Naive thymus-derived CD8-positive, alpha-beta T cell (primary cell): ENCODE data around the gene PRSS48. TPM values are rescaled to one million over a fixed set of nuclear protein-coding genes. Genes with fewer than 3 reads are reported as not detected.
"Not testable (repeated sequence)": the region's sequence is repeated elsewhere in the genome, so short reads cannot be mapped to it uniquely, and the experiment has no call there.

ENCODE experiments used
- ATAC-seq, 2 donors: fragments of 150-1000 bp; cut with Tn5 transposase in 1 of 2; sonication (Bioruptor Pico), chemical (Tn5 transposase) in 1 of 2; 1 replicate in 1 of 2; 2 replicates in 1 of 2; pipeline ENCODE4 v1.10.0; 2021; ENCODE audit warnings: mild to moderate bottlenecking in 2 of 2, moderate library complexity in 2 of 2
- POLR2A ChIA-PET: fragments of 350-600 bp; sonication (Branson Sonifier 250); formaldehyde crosslinking; loops from one replicate; lab custom pipeline; 2021; ENCODE audit warnings: antibody characterized with exemption; lab: Charles Lee
- DNase-seq, 10 donors: peaks; one replicate each; pipeline versions ENCODE4 v3.0.0 to v3.0.0-alpha.2; 2020 to 2022
- H3K27ac Mint-ChIP-seq, 10 donors: one replicate each; pipeline ENCODE4 v1.8.0; 2020 to 2022; ENCODE audit warnings: mild to moderate bottlenecking in 10 of 10, mixed read lengths in 10 of 10, moderate library complexity in 4 of 10, inconsistent platforms in 1 of 10
- H3K27me3 Mint-ChIP-seq, 5 donors: one replicate each; pipeline ENCODE4 v1.8.0; 2021 to 2022; ENCODE audit warnings: mixed read lengths in 5 of 5
- H3K36me3 Mint-ChIP-seq, 3 donors: one replicate each; pipeline ENCODE4 v1.8.0; 2020 to 2022; ENCODE audit warnings: mixed read lengths in 3 of 3, mild to moderate bottlenecking in 2 of 3, inconsistent platforms in 1 of 3
- H3K4me1 Mint-ChIP-seq, 4 donors: one replicate each; pipeline ENCODE4 v1.8.0; 2021 to 2022; ENCODE audit warnings: mixed read lengths in 4 of 4
- H3K4me3 Mint-ChIP-seq, 10 donors: one replicate each; pipeline ENCODE4 v1.8.0; 2020 to 2022; ENCODE audit warnings: mild to moderate bottlenecking in 10 of 10, mixed read lengths in 10 of 10, moderate library complexity in 6 of 10, inconsistent platforms in 1 of 10
- H3K9me3 Mint-ChIP-seq, 9 donors: one replicate each; pipeline ENCODE4 v1.8.0; 2020 to 2022; ENCODE audit warnings: mixed read lengths in 9 of 9, mild to moderate bottlenecking in 3 of 9, inconsistent platforms in 1 of 9, moderate library complexity in 1 of 9
- polyA plus RNA-seq, 3 donors: library from polyadenylated mRNA; unstranded; fragments of 300-500 nt; fragmentation: Illumina TruSeq; gene quantifications; one replicate each; pipeline ENCODE4 v1.2.3, GENCODE V29; 2021
- total RNA-seq, 8 experiments: library from RNA in 2 of 8; stranded (reverse) in 2 of 8; gene quantifications; one replicate each; pipeline ENCODE4 v1.2.3 and lab custom pipeline; 2021 to 2026

PRSS48 gene, protein sequence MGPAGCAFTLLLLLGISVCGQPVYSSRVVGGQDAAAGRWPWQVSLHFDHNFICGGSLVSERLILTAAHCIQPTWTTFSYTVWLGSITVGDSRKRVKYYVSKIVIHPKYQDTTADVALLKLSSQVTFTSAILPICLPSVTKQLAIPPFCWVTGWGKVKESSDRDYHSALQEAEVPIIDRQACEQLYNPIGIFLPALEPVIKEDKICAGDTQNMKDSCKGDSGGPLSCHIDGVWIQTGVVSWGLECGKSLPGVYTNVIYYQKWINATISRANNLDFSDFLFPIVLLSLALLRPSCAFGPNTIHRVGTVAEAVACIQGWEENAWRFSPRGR
- total RNA-seq (not detected), polyA plus RNA-seq (not detected), total RNA-seq (lab: John Stamatoyannopoulos, UW) (0 reads per million in 6 experiments)

DNA sequence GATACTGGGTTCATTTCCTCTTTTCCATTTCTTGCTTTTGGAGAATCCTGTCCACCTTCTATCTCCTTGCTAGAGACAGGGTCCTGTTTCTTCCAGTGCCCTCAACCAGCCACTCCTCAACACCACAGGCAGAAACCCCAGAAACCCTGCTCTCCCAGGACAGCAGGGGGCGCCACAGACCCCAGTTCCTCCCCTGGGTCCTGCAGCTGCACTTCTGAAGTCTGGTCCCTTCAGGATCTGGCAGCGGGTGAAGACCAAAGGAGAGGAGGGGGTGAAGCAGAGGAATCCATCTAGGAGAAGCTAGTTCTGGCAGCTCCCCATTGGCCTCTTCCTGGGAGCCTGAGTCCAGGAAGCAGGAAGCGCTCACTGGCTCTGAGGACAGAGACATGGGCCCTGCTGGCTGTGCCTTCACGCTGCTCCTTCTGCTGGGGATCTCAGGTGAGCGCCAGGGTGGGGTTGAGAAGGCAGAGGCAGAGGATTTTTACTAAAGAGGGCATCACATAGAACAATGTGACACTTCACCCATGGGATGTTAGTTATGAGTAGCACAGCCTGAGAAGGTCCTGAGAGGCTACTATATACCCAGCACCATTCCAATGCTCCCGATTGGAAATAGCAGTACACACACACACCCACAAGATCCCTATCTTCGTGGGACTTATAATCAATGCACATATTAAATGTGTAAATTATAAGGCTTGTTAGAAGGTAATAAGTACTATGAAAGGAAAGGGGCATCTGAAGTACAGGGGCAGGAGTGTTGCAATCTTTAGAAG lies at the start of gene PRSS48:
PRSS48 (plus strand) TSS at position 375 of the 776 bp plus-strand sequence; CDS start at position 387, 12 bp downstream.
- peaks cover 0 to 19% (median 9%) of the 10 kb centered on the region in 5 donors for H3K27me3 Mint-ChIP-seq
- H3K36me3 Mint-ChIP-seq: no peaks in the 10 kb centered on the region
- ATAC-seq: no peak
- H3K9me3 Mint-ChIP-seq: no peaks in the 10 kb centered on the region
- peak within 1 kb of the TSS in 1 of 10 donors; percentile 74 for H3K27ac Mint-ChIP-seq
- POLR2A ChIA-PET: no interaction called here
- peak in 6 of 10 donors; percentile 5 to 24 (median 14) for DNase-seq
- H3K4me3 Mint-ChIP-seq: no peak within 1 kb of the TSS
- no peaks in the 10 kb centered on the region for H3K4me1 Mint-ChIP-seq

- ATAC-seq: no peak
- DNase-seq: no peak
- Mint-ChIP-seq H3K27ac (no peak overlapping the region), H3K4me1 (peaks cover 0 to 2% (median 0%) of the 10 kb centered on the region in 4 donors), H3K27me3 (peaks cover 17 to 65% (median 30%) of the 10 kb centered on the region in 5 donors), H3K9me3 (peaks cover 0 to 3% (median 0%) of the 10 kb centered on the region in 9 donors), H3K4me3 (no peak overlapping the region), H3K36me3 (no peaks in the 10 kb centered on the region)
- POLR2A ChIA-PET: no interaction called here
Measured at GRCh38 chr4:151227172-151227571, 49.8 kb upstream of the PRSS48 start.

GRCh38 chr4:151227731-151228130 lies 49.2 kb upstream of the PRSS48 start:
- H3K4me3 Mint-ChIP-seq: no peak overlapping the region
- no peak for ATAC-seq
- H3K4me1 Mint-ChIP-seq: peaks cover 0 to 2% (median 0%) of the 10 kb centered on the region in 4 donors
- POLR2A ChIA-PET: no interaction called here
- H3K27ac Mint-ChIP-seq: no peak overlapping the region
- no peaks in the 10 kb centered on the region for H3K36me3 Mint-ChIP-seq
- peaks cover 0 to 3% (median 0%) of the 10 kb centered on the region in 9 donors for H3K9me3 Mint-ChIP-seq
- H3K27me3 Mint-ChIP-seq: peaks cover 17 to 68% (median 27%) of the 10 kb centered on the region in 5 donors
- no peak for DNase-seq

DNA sequence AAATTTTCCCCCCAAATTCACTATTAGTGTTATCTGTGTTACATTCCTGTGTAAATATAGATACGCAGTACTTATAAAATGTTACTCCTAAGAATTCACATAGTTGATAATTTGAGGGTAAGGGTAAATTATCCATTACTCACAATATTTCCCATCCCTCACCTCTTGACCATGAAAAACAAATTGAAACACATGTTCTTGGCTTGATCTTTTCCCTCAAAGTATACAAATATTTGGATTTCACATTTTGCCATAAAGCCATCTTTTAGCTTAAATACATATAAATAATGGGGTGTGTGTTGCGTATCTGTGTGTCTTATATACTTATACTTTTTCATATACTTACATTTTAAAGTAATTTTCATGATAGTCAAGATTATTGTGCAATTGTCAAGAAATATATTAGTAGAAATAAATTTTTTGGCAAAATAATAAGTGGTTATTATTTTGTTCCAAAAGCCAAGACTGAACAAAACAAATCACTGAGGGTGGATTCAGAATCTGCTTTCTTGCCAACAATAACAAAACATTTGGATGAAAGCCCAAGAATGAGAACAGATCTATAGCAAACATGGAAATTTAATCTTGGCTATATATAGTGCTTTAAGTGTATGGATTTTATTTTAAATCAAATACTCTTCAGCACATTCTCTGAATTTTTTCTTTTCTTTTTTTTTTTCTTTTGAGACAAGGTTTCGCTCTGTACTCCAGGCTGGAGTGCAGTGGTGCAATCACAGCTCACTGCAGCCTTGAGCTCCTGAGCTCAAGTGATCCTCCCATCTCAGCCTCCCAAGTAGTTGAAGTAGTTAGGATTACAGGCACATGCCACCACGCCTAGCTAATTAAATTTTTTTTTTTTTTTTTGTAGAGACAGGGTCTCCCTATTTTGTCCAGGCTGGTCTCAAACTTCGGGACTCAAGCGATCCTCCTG lies 48.5 kb upstream of the PRSS48 start:
- Mint-ChIP-seq H3K36me3 (no peaks in the 10 kb centered on the region), H3K27me3 (peaks cover 14 to 68% (median 20%) of the 10 kb centered on the region in 5 donors), H3K9me3 (peaks cover 0 to 3% (median 0%) of the 10 kb centered on the region in 9 donors), H3K27ac (no peak overlapping the region), H3K4me3 (no peak overlapping the region), H3K4me1 (peaks cover 0 to 2% (median 0%) of the 10 kb centered on the region in 4 donors)
- DNase-seq: no peak
- POLR2A ChIA-PET: no interaction called here
- ATAC-seq: no peak

DNA sequence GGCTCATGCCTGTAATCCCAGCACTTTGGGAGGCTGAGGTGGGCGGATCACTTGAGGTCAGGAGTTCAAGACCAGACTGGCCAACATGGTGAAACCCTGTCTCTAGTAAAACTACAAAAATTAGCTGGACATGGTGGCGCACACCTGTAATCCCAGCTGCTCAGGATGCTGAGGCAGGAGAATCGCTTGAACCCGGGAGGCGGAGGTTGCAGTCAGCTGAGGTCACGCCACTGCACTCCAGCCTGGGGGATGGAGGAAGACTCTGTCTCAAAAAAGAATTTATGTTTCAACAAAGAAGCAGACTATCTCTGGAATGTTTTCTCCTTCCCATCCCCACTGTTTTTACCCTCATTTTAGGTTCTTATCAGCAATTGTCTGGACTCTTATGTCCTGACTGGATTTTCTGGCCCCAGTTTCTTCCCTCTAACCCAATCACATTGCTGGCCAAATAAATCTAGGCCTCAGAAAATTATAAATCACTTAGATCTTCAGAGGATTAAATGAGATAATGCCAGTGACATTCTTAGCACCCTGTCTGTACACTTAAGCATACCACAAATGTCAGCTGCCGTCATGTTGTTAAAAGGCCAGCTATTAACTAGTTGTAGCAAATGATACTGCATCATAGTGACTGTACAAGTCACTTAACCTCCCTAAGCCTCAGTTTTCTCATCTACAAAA lies 44.9 kb upstream of the PRSS48 start:
- H3K9me3 Mint-ChIP-seq: peaks cover 0 to 3% (median 0%) of the 10 kb centered on the region in 9 donors
- ATAC-seq (no peak), DNase-seq (no peak)
- H3K27me3 Mint-ChIP-seq: peaks cover 8 to 49% (median 15%) of the 10 kb centered on the region in 5 donors
- no peaks in the 10 kb centered on the region for H3K4me1 Mint-ChIP-seq
- no peak overlapping the region for H3K27ac Mint-ChIP-seq
- POLR2A ChIA-PET: no interaction called here
- H3K4me3 Mint-ChIP-seq: no peak overlapping the region
- no peaks in the 10 kb centered on the region for H3K36me3 Mint-ChIP-seq

DNA sequence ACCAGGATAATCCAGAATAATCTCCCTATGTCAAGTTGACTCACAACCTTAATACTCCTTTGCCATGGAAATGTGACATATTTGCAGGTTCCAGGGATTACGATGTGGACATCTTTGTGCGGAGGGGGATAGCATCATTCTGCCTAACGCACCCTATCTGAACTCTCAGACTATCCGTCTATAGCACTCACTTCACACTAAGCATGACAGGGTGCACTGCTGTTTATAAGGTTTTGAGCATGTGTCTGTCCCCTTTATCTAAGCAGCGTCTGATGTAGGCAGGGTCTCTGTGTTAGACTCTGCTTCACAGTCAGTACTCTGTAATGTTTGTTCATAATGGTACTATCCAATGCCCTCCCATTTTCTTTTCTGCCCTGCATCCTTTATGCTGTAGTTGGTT lies 43.4 kb upstream of the PRSS48 start:
- H3K9me3 Mint-ChIP-seq: peaks cover 0 to 3% (median 0%) of the 10 kb centered on the region in 9 donors
- no peak for DNase-seq
- peaks cover 7 to 41% (median 13%) of the 10 kb centered on the region in 5 donors for H3K27me3 Mint-ChIP-seq
- H3K36me3 Mint-ChIP-seq: no peaks in the 10 kb centered on the region
- H3K4me3 Mint-ChIP-seq: no peak overlapping the region
- H3K27ac Mint-ChIP-seq: no peak overlapping the region
- POLR2A ChIA-PET: no interaction called here
- no peak for ATAC-seq
- H3K4me1 Mint-ChIP-seq: no peaks in the 10 kb centered on the region

DNA sequence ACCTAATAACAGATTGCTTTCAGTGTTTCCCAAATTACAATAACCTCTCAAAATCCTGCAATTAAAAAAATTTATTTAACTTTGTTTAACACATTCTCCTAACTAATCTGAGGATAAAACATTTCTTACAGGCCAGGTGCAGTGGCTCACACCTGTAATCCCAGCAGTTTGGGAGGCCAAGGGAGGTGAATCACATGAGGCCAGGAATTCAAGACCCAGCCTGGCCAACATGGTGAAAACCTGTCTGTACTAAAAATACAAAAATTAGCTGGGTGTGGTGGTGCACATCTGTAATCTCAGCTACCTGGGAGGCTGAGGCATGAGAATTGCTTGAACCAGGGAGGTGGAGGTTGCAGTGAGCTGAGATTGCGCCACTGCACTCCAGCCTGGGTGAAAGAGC lies 41.6 kb upstream of the PRSS48 start:
- peaks cover 3 to 36% (median 11%) of the 10 kb centered on the region in 5 donors for H3K27me3 Mint-ChIP-seq
- H3K36me3 Mint-ChIP-seq, H3K4me1 Mint-ChIP-seq, DNase-seq, POLR2A ChIA-PET, H3K9me3 Mint-ChIP-seq, H3K27ac Mint-ChIP-seq, H3K4me3 Mint-ChIP-seq, ATAC-seq: not testable (repeated sequence)

GRCh38 chr4:151236036-151236435 lies 40.9 kb upstream of the PRSS48 start:
- no peak overlapping the region for H3K4me3 Mint-ChIP-seq
- no peak for DNase-seq

DNA sequence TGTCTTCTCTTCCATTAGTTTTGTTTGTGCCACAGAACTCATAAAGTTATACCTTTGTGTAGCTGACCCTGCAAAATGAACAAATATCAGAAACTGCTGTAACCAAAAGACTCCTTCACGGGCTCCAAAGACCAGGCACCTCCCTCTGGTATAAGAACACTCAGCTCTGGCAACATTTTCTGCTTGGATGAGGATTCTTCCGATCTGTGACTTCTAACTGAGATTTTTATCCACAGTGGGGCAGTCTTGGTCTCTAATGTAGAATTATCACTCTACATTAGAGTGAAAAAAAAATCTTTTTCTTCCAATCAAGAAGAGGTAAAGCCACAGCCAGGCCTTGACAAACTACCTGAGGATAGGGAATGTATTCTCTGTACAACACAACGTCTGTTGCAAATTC lies 38.5 kb upstream of the PRSS48 start:
- H3K4me1 Mint-ChIP-seq: no peaks in the 10 kb centered on the region
- no peak for ATAC-seq
- no peak for DNase-seq
- H3K27me3 Mint-ChIP-seq: peaks cover 6 to 18% (median 12%) of the 10 kb centered on the region in 5 donors
- H3K36me3 Mint-ChIP-seq: no peaks in the 10 kb centered on the region
- no peaks in the 10 kb centered on the region for H3K9me3 Mint-ChIP-seq
- no peak overlapping the region for H3K27ac Mint-ChIP-seq
- no peak overlapping the region for H3K4me3 Mint-ChIP-seq
- POLR2A ChIA-PET: no interaction called here

More at GRCh38 chr4:151236036-151236435, 40.9 kb upstream of the PRSS48 start:
- POLR2A ChIA-PET: no interaction called here
- H3K27me3 Mint-ChIP-seq: peaks cover 6 to 35% (median 13%) of the 10 kb centered on the region in 5 donors
- H3K36me3 Mint-ChIP-seq: no peaks in the 10 kb centered on the region
- no peaks in the 10 kb centered on the region for H3K9me3 Mint-ChIP-seq
- no peak overlapping the region for H3K27ac Mint-ChIP-seq
- no peaks in the 10 kb centered on the region for H3K4me1 Mint-ChIP-seq
- ATAC-seq: no peak

DNA sequence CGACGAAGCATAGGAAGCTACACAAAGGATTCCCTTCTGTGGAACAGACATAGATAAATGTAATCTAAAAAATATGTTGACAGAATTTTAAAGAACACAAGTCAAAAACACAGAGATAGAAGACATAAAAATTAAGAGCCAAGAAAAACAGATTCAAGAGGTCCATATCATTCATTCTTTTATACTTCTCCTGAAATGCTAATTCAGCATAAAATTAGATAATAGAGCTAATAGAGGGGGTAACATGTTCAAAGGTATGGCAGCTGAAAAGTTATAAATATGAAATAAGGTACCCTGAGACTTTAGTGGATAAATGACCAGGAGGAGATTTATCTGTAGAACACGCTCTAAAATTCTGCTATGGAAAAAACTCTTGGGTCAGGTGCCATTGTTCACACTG lies 37.4 kb upstream of the PRSS48 start:
- Mint-ChIP-seq H3K4me1 (no peaks in the 10 kb centered on the region), H3K36me3 (no peaks in the 10 kb centered on the region), H3K9me3 (no peaks in the 10 kb centered on the region), H3K27ac (no peak overlapping the region), H3K27me3 (peaks cover 6 to 13% (median 10%) of the 10 kb centered on the region in 5 donors), H3K4me3 (no peak overlapping the region)
- POLR2A ChIA-PET: no interaction called here
- no peak for DNase-seq
- no peak for ATAC-seq

- ATAC-seq: no peak
- Mint-ChIP-seq H3K36me3 (no peaks in the 10 kb centered on the region), H3K4me1 (no peaks in the 10 kb centered on the region), H3K9me3 (no peaks in the 10 kb centered on the region), H3K27ac (no peak overlapping the region), H3K27me3 (peaks cover 4 to 12% (median 8%) of the 10 kb centered on the region in 5 donors), H3K4me3 (no peak overlapping the region)
- DNase-seq: no peak
- POLR2A ChIA-PET: no interaction called here
Measured at GRCh38 chr4:151242305-151242704, 34.7 kb upstream of the PRSS48 start.

- Mint-ChIP-seq H3K4me1 (no peaks in the 10 kb centered on the region), H3K27me3 (peaks cover 0 to 5% (median 3%) of the 10 kb centered on the region in 5 donors), H3K27ac (no peak overlapping the region), H3K4me3 (no peak overlapping the region), H3K9me3 (no peaks in the 10 kb centered on the region), H3K36me3 (no peaks in the 10 kb centered on the region)
- POLR2A ChIA-PET: no interaction called here
- ATAC-seq (no peak), DNase-seq (no peak)
Measured at GRCh38 chr4:151246742-151247141, 30.2 kb upstream of the PRSS48 start.
